OCI-LY7 (cell line): ENCODE data around the gene DACT2.

Source experiments
- CTCF ChIP-seq: fragments of 200-600 bp; sonication (generic); conservative IDR thresholded peaks from 2 replicates; pipeline ENCODE4 v1.5.1; 2014; ENCODE audit warnings: mild to moderate bottlenecking, antibody characterized with exemption, low read length, moderate library complexity, mixed read lengths
- EZH2phosphoT487 ChIP-seq: fragments of 200-600 bp; sonication (generic); IDR thresholded peaks from 2 replicates; pipeline ENCODE4 v1.6.1; 2018; ENCODE audit warnings: low read depth, borderline replicate concordance, mild to moderate bottlenecking, mixed run types, antibody characterized with exemption, low read length, moderate library complexity, mixed read lengths

- TF ChIP-seq CTCF = no peak
- no peak for TF ChIP-seq EZH2phosphoT487
Measured at GRCh38 chr6:168285456-168285855, 34.1 kb downstream of the DACT2 start.
